GM12878 (cell line): Measurements from ENCODE around the gene AGAP1. TPM values are rescaled to one million over a fixed set of nuclear protein-coding genes. Genes with fewer than 3 reads are reported as not detected.
A peak's percentile ranks its signal among the peaks of the same experiment; 100 is the strongest.

Source experiments
- ATAC-seq: fragments of 200-7000 bp; cut with Tn5 transposase; 3 replicates; pipeline ENCODE4 v1.9.1; 2020; ENCODE audit warnings: mild to moderate bottlenecking, moderate library complexity
- BruUV-seq: library from RNA; stranded (reverse); fragments of 400-500 nt; replicated peaks from 2 replicates; lab custom pipeline; 2021; lab: Mats Ljungman, UMichigan
- CTCF ChIA-PET: fragments of 300-600 bp; sonication (Branson Sonifier 250); formaldehyde crosslinking; extraction: SDS; loops from one replicate; lab custom pipeline; 2021; ENCODE audit warnings: inconsistent platforms; lab: Yijun Ruan, JAX
- POLR2A ChIA-PET: fragments of 350-600 bp; formaldehyde crosslinking; extraction: SDS; loops from one replicate; lab custom pipeline; 2021; ENCODE audit warnings: inconsistent platforms; lab: Charles Lee
- RAD21 ChIA-PET: fragments of 300-600 bp; sonication (Branson Sonifier 250); formaldehyde crosslinking; loops from one replicate; lab custom pipeline; 2023; ENCODE audit warnings: antibody characterized with exemption; ENCODE audit not compliant: unreplicated experiment; lab: Charles Lee
- SMC1A ChIA-PET: fragments of 300-600 bp; sonication (Branson Sonifier 250); formaldehyde crosslinking; loops from one replicate; lab custom pipeline; 2023; ENCODE audit not compliant: unreplicated experiment, uncharacterized antibody; lab: Charles Lee
- DNase-seq: peaks from one replicate; pipeline ENCODE4 v3.0.0-alpha.2; 2011; ENCODE audit warnings: low read depth, low spot score
- FAIRE-seq: peaks from 3 replicates; lab custom pipeline; 2011; peaks lifted over from hg19 to GRCh38; lab: Jason Lieb, UNC
- H2AFZ ChIP-seq: 2 replicates; pipeline ENCODE4 v1.6.0; 2011; ENCODE audit warnings: low read depth, low read length, control low read depth; ENCODE audit not compliant: control insufficient read depth
- H3K27ac ChIP-seq: 2 replicates; pipeline ENCODE4 v1.5.1; 2011; ENCODE audit warnings: control low read depth; ENCODE audit not compliant: control insufficient read depth, insufficient read depth
- H3K27me3 ChIP-seq, 2 experiments: replicated peaks in 1 of 2; 2 replicates each; pipeline versions ENCODE4 v1.6.0 to v1.6.1; 2011; ENCODE audit warnings: low read length in 1 of 2; ENCODE audit not compliant: control insufficient read depth in 2 of 2, insufficient read depth in 2 of 2
- H3K36me3 ChIP-seq, 2 experiments: 2 replicates each; pipeline ENCODE4 v1.5.1; 2011; ENCODE audit warnings: low read length in 1 of 2; ENCODE audit not compliant: control insufficient read depth in 2 of 2, insufficient read depth in 2 of 2
- H3K4me1 ChIP-seq: 2 replicates; pipeline ENCODE4 v1.6.1; 2011; ENCODE audit warnings: mild to moderate bottlenecking, low read length, moderate library complexity, mixed read lengths; ENCODE audit not compliant: control insufficient read depth, insufficient read depth
- H3K4me2 ChIP-seq: 2 replicates; pipeline ENCODE4 v1.6.0; 2011; ENCODE audit warnings: control low read depth; ENCODE audit not compliant: control insufficient read depth, insufficient read depth
- H3K4me3 ChIP-seq: fragments of 200-600 bp; sonication (generic); 2 replicates; pipeline ENCODE4 v1.5.1; 2016
- H3K79me2 ChIP-seq: 2 replicates; pipeline ENCODE4 v1.6.0; 2011; ENCODE audit warnings: low read length; ENCODE audit not compliant: control insufficient read depth, insufficient read depth
- H3K9ac ChIP-seq: 2 replicates; pipeline ENCODE4 v1.8.0; 2011; ENCODE audit warnings: low read length, control low read depth, mixed read lengths; ENCODE audit not compliant: control insufficient read depth, insufficient read depth
- H3K9me3 ChIP-seq: replicated peaks from 3 replicates; pipeline ENCODE4 v1.5.1; 2011; ENCODE audit warnings: mild to moderate bottlenecking, low read length; ENCODE audit not compliant: control insufficient read depth, insufficient read depth
- H4K20me1 ChIP-seq: 2 replicates; pipeline ENCODE4 v1.6.0; 2011; ENCODE audit not compliant: control insufficient read depth, insufficient read depth
- BACH1 ChIP-seq: fragments of 450-650 bp; IDR thresholded peaks from 2 replicates; pipeline ENCODE4 v1.6.1; 2017; ENCODE audit warnings: mild to moderate bottlenecking, borderline replicate concordance
- CBFB ChIP-seq: IDR thresholded peaks from 2 replicates; pipeline ENCODE4 v1.6.1; 2016; ENCODE audit warnings: antibody characterized with exemption, low read depth
- HDAC6 ChIP-seq: fragments of 200-600 bp; sonication (generic); IDR thresholded peaks from one replicate; pipeline ENCODE4 v1.8.0; 2017; ENCODE audit warnings: antibody characterized with exemption; ENCODE audit not compliant: unreplicated experiment
- MEF2A ChIP-seq: IDR thresholded peaks from 2 replicates; pipeline ENCODE4 v1.6.1; 2011; ENCODE audit warnings: low read depth, mild to moderate bottlenecking, low read length, moderate library complexity; ENCODE audit not compliant: insufficient read depth
- MEF2B ChIP-seq: fragments of 450-650 bp; IDR thresholded peaks from 2 replicates; pipeline ENCODE4 v1.6.1; 2018; ENCODE audit warnings: mild to moderate bottlenecking, moderate library complexity; ENCODE audit not compliant: partially characterized antibody, poor library complexity, severe bottlenecking
- WGBS: methylation state at CpG from one replicate; pipeline ENCODE4 v1.1.6; 2016; ENCODE audit warnings: low lambda C conversion rate; ENCODE audit not compliant: insufficient replicate concordance, insufficient coverage; ENCODE audit errors: missing lambda C conversion rate; 5-methylcytosine and 5-hydroxymethylcytosine counted together
- in situ Hi-C: fragments of 300-500 bp; cut with MboI; formaldehyde crosslinking; loops from 9 replicates; pipeline ENCODE4 v1.14.3; 2018; ENCODE audit warnings: mixed read lengths
- intact Hi-C: fragments of 100-400 bp; cut with micrococcal nuclease; formaldehyde crosslinking; loops from one replicate; pipeline ENCODE4 v1.14.2; 2022; ENCODE audit not compliant: unreplicated experiment
- polyA plus RNA-seq, 11 experiments: library from polyadenylated mRNA; depleted of rRNA in 4 of 11; unstranded in 6 of 11; stranded (reverse) in 5 of 11; fragments of >200 nt; fragmentation: Nextera tagmentation in 4 of 11; fragmentation: Illumina TruSeq in 1 of 11; extraction: Ambion mirVana in 4 of 11; extraction: Trizol in 1 of 11; gene quantifications; 1 replicate in 1 of 11; 2 replicates in 10 of 11; pipeline versions ENCODE4 v1.2.1 to v1.2.3, GENCODE V29; 2011 to 2016; ENCODE audit warnings: inconsistent platforms in 2 of 11, missing spikeins in 2 of 11, low read depth in 1 of 11
- total RNA-seq, 4 experiments: library from RNA; depleted of rRNA in 3 of 4; stranded (reverse); fragments of >200 nt in 3 of 4; fragmentation: Illumina TruSeq in 1 of 4; extraction: Trizol in 1 of 4; gene quantifications; 2 replicates each; pipeline versions ENCODE4 v1.2.1 to v1.2.3, GENCODE V29; 2013 to 2021
- TF ChIP-seq, protein P1 (sequence below): IDR thresholded peaks from 2 replicates; pipeline ENCODE4 v1.6.1; 2011; ENCODE audit warnings: borderline replicate concordance, low read depth, mild to moderate bottlenecking, moderate library complexity, low read length; ENCODE audit not compliant: insufficient read depth, poor library complexity, severe bottlenecking
- TF ChIP-seq, protein P2 (sequence below): fragments of 450-650 bp; IDR thresholded peaks from 2 replicates; pipeline ENCODE4 v1.6.1; 2014; ENCODE audit warnings: mild to moderate bottlenecking
- TF ChIP-seq, protein P3 (sequence below): fragments of 450-650 bp; formaldehyde crosslinking; IDR thresholded peaks from 2 replicates; pipeline ENCODE4 v1.5.0; 2022; ENCODE audit warnings: mild to moderate bottlenecking, missing genetic modification characterization
- TF ChIP-seq, protein P4 (sequence below): fragments of 450-650 bp; IDR thresholded peaks from 2 replicates; pipeline ENCODE4 v1.6.1; 2016; ENCODE audit warnings: mild to moderate bottlenecking

The AGAP1 gene
- total and polyA plus RNA-seq, 10 of the 15 experiments (the other 5 are each of a cell fraction or from before 2014, with no cell fraction given), result 0.05 to 0.15 (median 0.06) TPM; not detected in 7

DNA sequence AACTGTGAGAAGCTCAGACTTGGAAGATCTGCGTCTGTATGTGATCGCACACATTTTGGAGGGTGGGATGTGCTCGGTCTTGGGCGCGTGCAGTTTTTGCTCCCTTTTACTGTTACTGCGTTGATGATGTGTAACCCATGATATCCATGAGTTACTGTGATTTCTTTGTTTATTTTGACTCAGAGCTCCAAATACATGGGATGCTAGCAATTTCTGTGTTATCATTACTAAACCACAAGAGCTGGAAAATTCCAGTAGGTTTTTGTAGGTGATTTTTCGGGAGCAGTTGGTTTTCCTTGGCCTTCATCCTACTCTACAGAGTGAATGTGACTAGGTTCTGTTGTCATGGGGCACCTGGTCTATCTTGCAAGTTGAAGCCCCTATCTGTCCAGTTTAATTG lies 124.2 kb downstream of the AGAP1 start:
- POLR2A ChIA-PET, result no interaction called here
- no peaks in the 10 kb centered on the region for H3K9me3 ChIP-seq
- RAD21 ChIA-PET, result no interaction called here
- H3K27ac ChIP-seq, result no peak overlapping the region
- in situ Hi-C loops (no loop called here), intact Hi-C loops (no loop called here)
- no TSS peak for BruUV-seq
- H3K27me3 ChIP-seq, result no peaks in the 10 kb centered on the region; a peak in 1 of 4 replicates
- no peaks in the 10 kb centered on the region for H4K20me1 ChIP-seq
- 52% methylated on average over 7 of the region's 7 CpGs for WGBS
- no peaks in the 10 kb centered on the region for H3K79me2 ChIP-seq
- no peak overlapping the region for H3K9ac ChIP-seq
- TF ChIP-seq HDAC6, result no peak
- TF ChIP-seq, protein P1, sequence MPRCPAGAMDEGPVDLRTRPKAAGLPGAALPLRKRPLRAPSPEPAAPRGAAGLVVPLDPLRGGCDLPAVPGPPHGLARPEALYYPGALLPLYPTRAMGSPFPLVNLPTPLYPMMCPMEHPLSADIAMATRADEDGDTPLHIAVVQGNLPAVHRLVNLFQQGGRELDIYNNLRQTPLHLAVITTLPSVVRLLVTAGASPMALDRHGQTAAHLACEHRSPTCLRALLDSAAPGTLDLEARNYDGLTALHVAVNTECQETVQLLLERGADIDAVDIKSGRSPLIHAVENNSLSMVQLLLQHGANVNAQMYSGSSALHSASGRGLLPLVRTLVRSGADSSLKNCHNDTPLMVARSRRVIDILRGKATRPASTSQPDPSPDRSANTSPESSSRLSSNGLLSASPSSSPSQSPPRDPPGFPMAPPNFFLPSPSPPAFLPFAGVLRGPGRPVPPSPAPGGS, result peak; percentile 33
- TF ChIP-seq, all 136 proteins: peak for 1
- no peak overlapping the region for H3K4me2 ChIP-seq
- ChIA-PET CTCF (no interaction called here), SMC1A (no interaction called here)
- H3K4me3 ChIP-seq, result no peak overlapping the region
- no peak for FAIRE-seq
- H3K36me3 ChIP-seq, result no peaks in the 10 kb centered on the region
- no peak overlapping the region for H2AFZ ChIP-seq
- H3K4me1 ChIP-seq, result no peaks in the 10 kb centered on the region
- no peak for ATAC-seq
- DNase-seq, result no peak

DNA sequence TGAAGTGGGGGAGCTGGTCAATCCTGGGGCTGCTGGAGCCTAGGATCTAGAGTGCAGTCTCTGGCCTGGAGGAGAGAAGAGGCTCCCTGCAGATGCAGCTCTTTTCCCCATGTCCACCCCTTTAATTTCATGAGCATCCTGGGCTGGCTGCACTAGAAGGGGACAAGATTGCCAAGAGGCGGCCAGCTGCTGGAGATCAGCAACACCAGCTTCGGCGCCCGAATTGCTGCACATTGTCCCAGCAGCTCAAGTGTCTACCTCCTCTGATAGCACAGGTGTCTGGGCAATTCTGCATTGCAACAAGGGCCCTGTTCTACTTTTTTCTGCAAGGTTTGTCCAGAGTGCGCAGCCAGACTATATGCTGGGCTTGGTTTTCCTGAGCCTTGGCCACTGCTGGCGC lies 125.7 kb downstream of the AGAP1 start:
- WGBS, result 65% methylated on average over 6 of the region's 6 CpGs
- no peaks in the 10 kb centered on the region; a peak in 1 of 4 replicates for H3K27me3 ChIP-seq
- no peaks in the 10 kb centered on the region for H3K4me1 ChIP-seq
- in situ Hi-C loops, result no loop called here
- POLR2A ChIA-PET, result no interaction called here
- BruUV-seq, result no TSS peak
- ATAC-seq (no peak), DNase-seq (no peak), FAIRE-seq (no peak)
- intact Hi-C loops, result no loop called here
- no peak overlapping the region for H3K27ac ChIP-seq
- H3K4me3 ChIP-seq, result no peak overlapping the region
- RAD21 ChIA-PET, result no interaction called here
- H3K9me3 ChIP-seq, result no peaks in the 10 kb centered on the region; the same call in 2 of the 3 replicates
- no peaks in the 10 kb centered on the region for H3K79me2 ChIP-seq
- no peak overlapping the region for H3K9ac ChIP-seq
- no peaks in the 10 kb centered on the region for H3K36me3 ChIP-seq
- SMC1A ChIA-PET, result no interaction called here
- CTCF ChIA-PET, result no interaction called here
- H4K20me1 ChIP-seq, result no peaks in the 10 kb centered on the region
- no peak overlapping the region for H3K4me2 ChIP-seq
- no peak overlapping the region for H2AFZ ChIP-seq
- no peak for TF ChIP-seq MEF2B
- TF ChIP-seq CBFB, result no peak
- no peak for TF ChIP-seq BACH1
- TF ChIP-seq, protein P2, sequence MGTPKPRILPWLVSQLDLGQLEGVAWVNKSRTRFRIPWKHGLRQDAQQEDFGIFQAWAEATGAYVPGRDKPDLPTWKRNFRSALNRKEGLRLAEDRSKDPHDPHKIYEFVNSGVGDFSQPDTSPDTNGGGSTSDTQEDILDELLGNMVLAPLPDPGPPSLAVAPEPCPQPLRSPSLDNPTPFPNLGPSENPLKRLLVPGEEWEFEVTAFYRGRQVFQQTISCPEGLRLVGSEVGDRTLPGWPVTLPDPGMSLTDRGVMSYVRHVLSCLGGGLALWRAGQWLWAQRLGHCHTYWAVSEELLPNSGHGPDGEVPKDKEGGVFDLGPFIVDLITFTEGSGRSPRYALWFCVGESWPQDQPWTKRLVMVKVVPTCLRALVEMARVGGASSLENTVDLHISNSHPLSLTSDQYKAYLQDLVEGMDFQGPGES, result no peak
- TF ChIP-seq, protein P3, sequence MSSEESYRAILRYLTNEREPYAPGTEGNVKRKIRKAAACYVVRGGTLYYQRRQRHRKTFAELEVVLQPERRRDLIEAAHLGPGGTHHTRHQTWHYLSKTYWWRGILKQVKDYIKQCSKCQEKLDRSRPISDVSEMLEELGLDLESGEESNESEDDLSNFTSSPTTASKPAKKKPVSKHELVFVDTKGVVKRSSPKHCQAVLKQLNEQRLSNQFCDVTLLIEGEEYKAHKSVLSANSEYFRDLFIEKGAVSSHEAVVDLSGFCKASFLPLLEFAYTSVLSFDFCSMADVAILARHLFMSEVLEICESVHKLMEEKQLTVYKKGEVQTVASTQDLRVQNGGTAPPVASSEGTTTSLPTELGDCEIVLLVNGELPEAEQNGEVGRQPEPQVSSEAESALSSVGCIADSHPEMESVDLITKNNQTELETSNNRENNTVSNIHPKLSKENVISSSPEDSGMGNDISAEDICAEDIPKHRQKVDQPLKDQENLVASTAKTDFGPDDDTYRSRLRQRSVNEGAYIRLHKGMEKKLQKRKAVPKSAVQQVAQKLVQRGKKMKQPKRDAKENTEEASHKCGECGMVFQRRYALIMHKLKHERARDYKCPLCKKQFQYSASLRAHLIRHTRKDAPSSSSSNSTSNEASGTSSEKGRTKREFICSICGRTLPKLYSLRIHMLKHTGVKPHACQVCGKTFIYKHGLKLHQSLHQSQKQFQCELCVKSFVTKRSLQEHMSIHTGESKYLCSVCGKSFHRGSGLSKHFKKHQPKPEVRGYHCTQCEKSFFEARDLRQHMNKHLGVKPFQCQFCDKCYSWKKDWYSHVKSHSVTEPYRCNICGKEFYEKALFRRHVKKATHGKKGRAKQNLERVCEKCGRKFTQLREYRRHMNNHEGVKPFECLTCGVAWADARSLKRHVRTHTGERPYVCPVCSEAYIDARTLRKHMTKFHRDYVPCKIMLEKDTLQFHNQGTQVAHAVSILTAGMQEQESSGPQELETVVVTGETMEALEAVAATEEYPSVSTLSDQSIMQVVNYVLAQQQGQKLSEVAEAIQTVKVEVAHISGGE, result no peak
- no peak for TF ChIP-seq MEF2A
- TF ChIP-seq, protein P4, sequence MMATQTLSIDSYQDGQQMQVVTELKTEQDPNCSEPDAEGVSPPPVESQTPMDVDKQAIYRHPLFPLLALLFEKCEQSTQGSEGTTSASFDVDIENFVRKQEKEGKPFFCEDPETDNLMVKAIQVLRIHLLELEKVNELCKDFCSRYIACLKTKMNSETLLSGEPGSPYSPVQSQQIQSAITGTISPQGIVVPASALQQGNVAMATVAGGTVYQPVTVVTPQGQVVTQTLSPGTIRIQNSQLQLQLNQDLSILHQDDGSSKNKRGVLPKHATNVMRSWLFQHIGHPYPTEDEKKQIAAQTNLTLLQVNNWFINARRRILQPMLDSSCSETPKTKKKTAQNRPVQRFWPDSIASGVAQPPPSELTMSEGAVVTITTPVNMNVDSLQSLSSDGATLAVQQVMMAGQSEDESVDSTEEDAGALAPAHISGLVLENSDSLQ, result no peak
